GM19238 (cell line): ENCODE measurements around the gene VWCE.
"Not testable (repeated sequence)": the region's sequence is repeated elsewhere in the genome, so short reads cannot be mapped to it uniquely, and the experiment has no call there.

ENCODE experiments used
- DNase-seq: peaks from one replicate; pipeline ENCODE4 v3.0.0; 2011; ENCODE audit warnings: low spot score; ENCODE audit not compliant: insufficient read length

VWCE gene

GRCh38 chr11:61213711-61214324 lies 81.3 kb downstream of the VWCE start:
- not testable (repeated sequence) for DNase-seq

DNA sequence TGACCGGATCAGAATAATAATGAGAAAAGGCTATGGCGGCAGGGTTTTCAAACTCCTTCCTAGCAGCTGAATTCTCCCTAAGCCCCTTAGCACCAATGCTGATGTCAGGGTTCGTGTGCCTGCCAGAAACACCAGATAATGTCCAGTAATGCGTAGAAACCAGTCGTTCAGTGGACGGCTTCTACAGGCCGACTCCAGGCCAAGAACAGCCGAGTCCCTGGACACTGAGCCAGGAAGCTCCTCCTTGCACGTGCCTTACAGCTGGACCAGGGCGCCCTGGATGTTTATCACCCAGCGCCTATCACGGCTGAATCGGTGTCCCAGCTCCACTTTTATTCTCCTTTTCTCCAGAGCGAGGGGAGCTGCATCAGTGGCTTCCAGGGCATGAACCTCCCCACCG lies 82.9 kb downstream of the VWCE start:
- DNase-seq, result not testable (repeated sequence)

DNA sequence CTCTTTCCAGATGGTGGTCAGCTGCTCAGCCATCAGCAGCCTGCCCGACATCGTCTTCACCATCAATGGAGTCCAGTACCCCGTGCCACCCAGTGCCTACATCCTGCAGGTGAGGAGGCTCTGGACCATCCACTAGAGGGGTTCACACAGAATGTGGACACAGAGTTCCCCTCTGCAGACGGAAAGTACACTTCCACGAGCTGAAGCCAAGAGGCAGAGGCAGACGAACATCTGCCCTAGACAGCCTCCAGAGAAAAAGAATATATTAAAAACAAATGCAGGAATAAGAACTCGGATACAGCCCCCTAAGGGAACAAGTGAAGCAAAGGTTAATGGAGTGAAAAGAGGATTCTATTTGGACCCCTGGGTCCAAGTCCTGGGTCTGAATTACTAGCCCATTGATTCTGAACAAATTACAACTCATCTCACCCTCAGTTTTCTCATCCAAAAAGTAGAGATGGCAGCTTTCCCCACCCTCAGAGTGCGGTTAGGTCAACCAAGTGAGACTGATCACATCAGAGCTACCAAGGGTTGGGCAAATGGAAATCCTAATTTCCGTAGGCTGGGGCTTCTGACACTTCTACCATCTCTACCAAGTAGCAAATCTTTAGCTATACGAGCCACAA lies 83.7 kb downstream of the VWCE start:
- not testable (repeated sequence) for DNase-seq

DNA sequence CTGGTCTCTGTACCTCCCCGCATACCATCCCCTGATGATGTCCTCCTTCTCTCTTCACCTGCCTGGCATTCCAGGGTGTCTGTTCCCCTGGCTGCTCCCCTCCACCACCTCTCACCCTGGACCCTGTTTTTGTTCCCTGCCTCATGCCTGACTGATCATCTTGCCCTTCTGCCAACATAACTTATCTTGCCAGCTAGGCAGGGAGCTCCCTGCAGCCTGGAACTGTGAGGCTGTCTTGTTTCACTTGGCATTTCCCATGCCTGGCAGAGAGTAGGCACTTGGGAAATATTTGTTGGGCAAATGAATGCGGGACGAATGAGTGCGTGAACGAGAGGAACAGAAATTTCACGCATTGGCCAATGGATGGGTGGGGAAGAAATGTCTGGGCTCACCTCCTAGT lies 84.5 kb downstream of the VWCE start:
- not testable (repeated sequence) for DNase-seq
